WTC11 (cell line): ENCODE data around the gene ZBTB7C.

ENCODE experiments used
- ATF3 ChIP-seq: sonication (generic); formaldehyde crosslinking; conservative IDR thresholded peaks from 2 replicates; pipeline ENCODE4 v1.8.1; 2022; ENCODE audit warnings: mild to moderate bottlenecking, missing genetic modification reagents
- CREB1 ChIP-seq: sonication (generic); formaldehyde crosslinking; IDR thresholded peaks from 2 replicates; pipeline ENCODE4 v1.8.0; 2023; ENCODE audit warnings: mild to moderate bottlenecking, missing genetic modification reagents
- E2F1 ChIP-seq: sonication (generic); formaldehyde crosslinking; IDR thresholded peaks from 2 replicates; pipeline ENCODE4 v1.8.0; 2022; ENCODE audit warnings: mild to moderate bottlenecking, missing genetic modification reagents
- MLX ChIP-seq: sonication (generic); formaldehyde crosslinking; IDR thresholded peaks from 2 replicates; pipeline ENCODE4 v1.8.1; 2023; ENCODE audit warnings: mild to moderate bottlenecking, missing genetic modification reagents, moderate library complexity
- NFYB ChIP-seq: sonication (generic); formaldehyde crosslinking; conservative IDR thresholded peaks from 2 replicates; pipeline ENCODE4 v1.8.0; 2022; ENCODE audit warnings: low read depth, missing genetic modification reagents
- SMAD3 ChIP-seq: sonication (generic); formaldehyde crosslinking; IDR thresholded peaks from 2 replicates; pipeline ENCODE4 v1.8.0; 2022; ENCODE audit warnings: missing genetic modification reagents, mild to moderate bottlenecking, borderline replicate concordance
- ZNF138 ChIP-seq: sonication (generic); formaldehyde crosslinking; conservative IDR thresholded peaks from 2 replicates; pipeline ENCODE4 v1.8.1; 2022; ENCODE audit warnings: mild to moderate bottlenecking, moderate library complexity, missing genetic modification reagents
- ZNF423 ChIP-seq: fragments of 250-450 bp; sonication (Bioruptor Pico); IDR thresholded peaks from 2 replicates; pipeline ENCODE4 v2.1.2; 2022; ENCODE audit warnings: mild to moderate bottlenecking, moderate library complexity
- ZNF512 ChIP-seq: sonication (generic); formaldehyde crosslinking; IDR thresholded peaks from 2 replicates; pipeline ENCODE4 v1.8.1; 2022; ENCODE audit warnings: missing genetic modification reagents, borderline replicate concordance
- ZNF671 ChIP-seq: fragments of 250-450 bp; sonication (Bioruptor Pico); IDR thresholded peaks from 2 replicates; pipeline ENCODE4 v1.8.0; 2021; ENCODE audit warnings: mild to moderate bottlenecking
- TF ChIP-seq, protein P1 (sequence below): fragments of 200-600 bp; IDR thresholded peaks from 2 replicates; pipeline ENCODE4 v1.8.0; 2022; ENCODE audit warnings: antibody characterized with exemption
- TF ChIP-seq, protein P2 (sequence below): sonication (generic); formaldehyde crosslinking; IDR thresholded peaks from 2 replicates; pipeline ENCODE4 v1.8.1; 2023; ENCODE audit warnings: mild to moderate bottlenecking, moderate library complexity, missing genetic modification reagents
- TF ChIP-seq, protein P3 (sequence below): fragments of 250-450 bp; sonication (Bioruptor Pico); IDR thresholded peaks from 2 replicates; pipeline ENCODE4 v1.9.0; 2021; ENCODE audit warnings: mild to moderate bottlenecking, borderline replicate concordance
- TF ChIP-seq, protein P4 (sequence below): sonication (generic); formaldehyde crosslinking; IDR thresholded peaks from 2 replicates; pipeline ENCODE4 v1.8.1; 2022; ENCODE audit warnings: low read depth, missing genetic modification reagents, borderline replicate concordance

GRCh38 chr18:48347756-48348326, 61.3 kb downstream of the ZBTB7C start:
- TF ChIP-seq ATF3 (CRISPR knock-in tag) (no peak), ZNF138 (CRISPR knock-in tag) (no peak), ZNF671 (CRISPR knock-in tag) (no peak), CREB1 (no peak), ZNF512 (CRISPR knock-in tag) (no peak), MLX (CRISPR knock-in tag) (no peak), E2F1 (CRISPR knock-in tag) (no peak), SMAD3 (CRISPR knock-in tag) (no peak), NFYB (CRISPR knock-in tag) (no peak), ZNF423 (CRISPR knock-in tag) (no peak)
- TF ChIP-seq, protein P1, sequence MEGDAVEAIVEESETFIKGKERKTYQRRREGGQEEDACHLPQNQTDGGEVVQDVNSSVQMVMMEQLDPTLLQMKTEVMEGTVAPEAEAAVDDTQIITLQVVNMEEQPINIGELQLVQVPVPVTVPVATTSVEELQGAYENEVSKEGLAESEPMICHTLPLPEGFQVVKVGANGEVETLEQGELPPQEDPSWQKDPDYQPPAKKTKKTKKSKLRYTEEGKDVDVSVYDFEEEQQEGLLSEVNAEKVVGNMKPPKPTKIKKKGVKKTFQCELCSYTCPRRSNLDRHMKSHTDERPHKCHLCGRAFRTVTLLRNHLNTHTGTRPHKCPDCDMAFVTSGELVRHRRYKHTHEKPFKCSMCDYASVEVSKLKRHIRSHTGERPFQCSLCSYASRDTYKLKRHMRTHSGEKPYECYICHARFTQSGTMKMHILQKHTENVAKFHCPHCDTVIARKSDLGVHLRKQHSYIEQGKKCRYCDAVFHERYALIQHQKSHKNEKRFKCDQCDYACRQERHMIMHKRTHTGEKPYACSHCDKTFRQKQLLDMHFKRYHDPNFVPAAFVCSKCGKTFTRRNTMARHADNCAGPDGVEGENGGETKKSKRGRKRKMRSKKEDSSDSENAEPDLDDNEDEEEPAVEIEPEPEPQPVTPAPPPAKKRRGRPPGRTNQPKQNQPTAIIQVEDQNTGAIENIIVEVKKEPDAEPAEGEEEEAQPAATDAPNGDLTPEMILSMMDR: no peak
- TF ChIP-seq, protein P2, sequence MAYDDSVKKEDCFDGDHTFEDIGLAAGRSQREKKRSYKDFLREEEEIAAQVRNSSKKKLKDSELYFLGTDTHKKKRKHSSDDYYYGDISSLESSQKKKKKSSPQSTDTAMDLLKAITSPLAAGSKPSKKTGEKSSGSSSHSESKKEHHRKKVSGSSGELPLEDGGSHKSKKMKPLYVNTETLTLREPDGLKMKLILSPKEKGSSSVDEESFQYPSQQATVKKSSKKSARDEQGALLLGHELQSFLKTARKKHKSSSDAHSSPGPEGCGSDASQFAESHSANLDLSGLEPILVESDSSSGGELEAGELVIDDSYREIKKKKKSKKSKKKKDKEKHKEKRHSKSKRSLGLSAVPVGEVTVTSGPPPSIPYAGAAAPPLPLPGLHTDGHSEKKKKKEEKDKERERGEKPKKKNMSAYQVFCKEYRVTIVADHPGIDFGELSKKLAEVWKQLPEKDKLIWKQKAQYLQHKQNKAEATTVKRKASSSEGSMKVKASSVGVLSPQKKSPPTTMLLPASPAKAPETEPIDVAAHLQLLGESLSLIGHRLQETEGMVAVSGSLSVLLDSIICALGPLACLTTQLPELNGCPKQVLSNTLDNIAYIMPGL (CRISPR knock-in tag): no peak
- TF ChIP-seq, protein P3, sequence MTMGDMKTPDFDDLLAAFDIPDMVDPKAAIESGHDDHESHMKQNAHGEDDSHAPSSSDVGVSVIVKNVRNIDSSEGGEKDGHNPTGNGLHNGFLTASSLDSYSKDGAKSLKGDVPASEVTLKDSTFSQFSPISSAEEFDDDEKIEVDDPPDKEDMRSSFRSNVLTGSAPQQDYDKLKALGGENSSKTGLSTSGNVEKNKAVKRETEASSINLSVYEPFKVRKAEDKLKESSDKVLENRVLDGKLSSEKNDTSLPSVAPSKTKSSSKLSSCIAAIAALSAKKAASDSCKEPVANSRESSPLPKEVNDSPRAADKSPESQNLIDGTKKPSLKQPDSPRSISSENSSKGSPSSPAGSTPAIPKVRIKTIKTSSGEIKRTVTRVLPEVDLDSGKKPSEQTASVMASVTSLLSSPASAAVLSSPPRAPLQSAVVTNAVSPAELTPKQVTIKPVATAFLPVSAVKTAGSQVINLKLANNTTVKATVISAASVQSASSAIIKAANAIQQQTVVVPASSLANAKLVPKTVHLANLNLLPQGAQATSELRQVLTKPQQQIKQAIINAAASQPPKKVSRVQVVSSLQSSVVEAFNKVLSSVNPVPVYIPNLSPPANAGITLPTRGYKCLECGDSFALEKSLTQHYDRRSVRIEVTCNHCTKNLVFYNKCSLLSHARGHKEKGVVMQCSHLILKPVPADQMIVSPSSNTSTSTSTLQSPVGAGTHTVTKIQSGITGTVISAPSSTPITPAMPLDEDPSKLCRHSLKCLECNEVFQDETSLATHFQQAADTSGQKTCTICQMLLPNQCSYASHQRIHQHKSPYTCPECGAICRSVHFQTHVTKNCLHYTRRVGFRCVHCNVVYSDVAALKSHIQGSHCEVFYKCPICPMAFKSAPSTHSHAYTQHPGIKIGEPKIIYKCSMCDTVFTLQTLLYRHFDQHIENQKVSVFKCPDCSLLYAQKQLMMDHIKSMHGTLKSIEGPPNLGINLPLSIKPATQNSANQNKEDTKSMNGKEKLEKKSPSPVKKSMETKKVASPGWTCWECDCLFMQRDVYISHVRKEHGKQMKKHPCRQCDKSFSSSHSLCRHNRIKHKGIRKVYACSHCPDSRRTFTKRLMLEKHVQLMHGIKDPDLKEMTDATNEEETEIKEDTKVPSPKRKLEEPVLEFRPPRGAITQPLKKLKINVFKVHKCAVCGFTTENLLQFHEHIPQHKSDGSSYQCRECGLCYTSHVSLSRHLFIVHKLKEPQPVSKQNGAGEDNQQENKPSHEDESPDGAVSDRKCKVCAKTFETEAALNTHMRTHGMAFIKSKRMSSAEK (CRISPR knock-in tag): no peak
- TF ChIP-seq, protein P4, sequence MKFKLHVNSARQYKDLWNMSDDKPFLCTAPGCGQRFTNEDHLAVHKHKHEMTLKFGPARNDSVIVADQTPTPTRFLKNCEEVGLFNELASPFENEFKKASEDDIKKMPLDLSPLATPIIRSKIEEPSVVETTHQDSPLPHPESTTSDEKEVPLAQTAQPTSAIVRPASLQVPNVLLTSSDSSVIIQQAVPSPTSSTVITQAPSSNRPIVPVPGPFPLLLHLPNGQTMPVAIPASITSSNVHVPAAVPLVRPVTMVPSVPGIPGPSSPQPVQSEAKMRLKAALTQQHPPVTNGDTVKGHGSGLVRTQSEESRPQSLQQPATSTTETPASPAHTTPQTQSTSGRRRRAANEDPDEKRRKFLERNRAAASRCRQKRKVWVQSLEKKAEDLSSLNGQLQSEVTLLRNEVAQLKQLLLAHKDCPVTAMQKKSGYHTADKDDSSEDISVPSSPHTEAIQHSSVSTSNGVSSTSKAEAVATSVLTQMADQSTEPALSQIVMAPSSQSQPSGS: no peak
